ENCODE data around the gene ALK.

DNA sequence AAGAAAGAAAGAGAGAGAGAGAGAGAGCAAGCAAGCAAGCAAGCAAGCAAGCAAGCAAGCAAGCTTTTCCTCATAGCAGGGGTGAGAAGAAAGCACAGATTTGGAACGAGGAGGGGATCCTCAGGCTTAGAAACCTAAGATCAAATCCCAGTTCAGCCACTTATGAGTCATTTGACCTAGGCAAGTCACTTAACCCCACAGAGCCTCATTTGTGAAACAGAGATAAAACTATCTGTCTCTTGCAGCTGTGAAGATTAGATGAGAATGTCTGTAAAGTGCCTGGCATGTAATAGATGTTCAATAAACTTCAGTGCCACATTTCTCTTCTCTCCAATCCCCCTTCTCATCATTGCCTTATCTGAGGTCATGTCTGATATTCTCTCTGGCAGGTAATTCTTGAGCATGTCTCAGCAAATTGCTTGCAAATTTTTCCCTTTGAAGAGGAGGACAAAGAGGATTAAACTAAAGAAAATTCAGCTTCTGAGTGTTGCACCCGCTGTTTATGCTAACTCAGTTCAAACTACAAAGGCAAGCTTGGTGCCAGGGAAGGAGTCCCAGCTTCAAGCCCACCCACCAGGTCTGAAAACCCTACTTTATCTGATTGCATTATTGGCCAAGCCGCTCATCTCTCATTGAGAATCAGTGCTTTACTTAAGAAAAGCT lies 20.3 kb downstream of the ALK start:
- TF ChIP-seq GATA3 (IDR thresholded peaks at IDR 0.05; ENCODE audit: low read depth, low read length) (no peak), GATA2 (IDR thresholded peaks at IDR 0.05; ENCODE audit: low read depth, low read length) (no peak)
